GM12878 (cell line): Measurements from ENCODE around the gene ATG9B. TPM values are rescaled to one million over a fixed set of nuclear protein-coding genes. Genes with fewer than 3 reads are reported as not detected.

ENCODE experiments used
- ATAC-seq: fragments of 200-7000 bp; cut with Tn5 transposase; 3 replicates; pipeline ENCODE4 v1.9.1; 2020; ENCODE audit warnings: mild to moderate bottlenecking, moderate library complexity
- BruUV-seq: library from RNA; stranded (reverse); fragments of 400-500 nt; replicated peaks from 2 replicates; lab custom pipeline; 2021; lab: Mats Ljungman, UMichigan
- CTCF ChIA-PET: fragments of 300-600 bp; sonication (Branson Sonifier 250); formaldehyde crosslinking; extraction: SDS; loops from one replicate; lab custom pipeline; 2021; ENCODE audit warnings: inconsistent platforms; lab: Yijun Ruan, JAX
- POLR2A ChIA-PET: fragments of 350-600 bp; formaldehyde crosslinking; extraction: SDS; loops from one replicate; lab custom pipeline; 2021; ENCODE audit warnings: inconsistent platforms; lab: Charles Lee
- RAD21 ChIA-PET: fragments of 300-600 bp; sonication (Branson Sonifier 250); formaldehyde crosslinking; loops from one replicate; lab custom pipeline; 2023; ENCODE audit warnings: antibody characterized with exemption; ENCODE audit not compliant: unreplicated experiment; lab: Charles Lee
- SMC1A ChIA-PET: fragments of 300-600 bp; sonication (Branson Sonifier 250); formaldehyde crosslinking; loops from one replicate; lab custom pipeline; 2023; ENCODE audit not compliant: unreplicated experiment, uncharacterized antibody; lab: Charles Lee
- DNase-seq: peaks from one replicate; pipeline ENCODE4 v3.0.0-alpha.2; 2011; ENCODE audit warnings: low read depth, low spot score
- FAIRE-seq: peaks from 3 replicates; lab custom pipeline; 2011; peaks lifted over from hg19 to GRCh38; lab: Jason Lieb, UNC
- H2AFZ ChIP-seq: 2 replicates; pipeline ENCODE4 v1.6.0; 2011; ENCODE audit warnings: low read depth, low read length, control low read depth; ENCODE audit not compliant: control insufficient read depth
- H3K27ac ChIP-seq: 2 replicates; pipeline ENCODE4 v1.5.1; 2011; ENCODE audit warnings: control low read depth; ENCODE audit not compliant: control insufficient read depth, insufficient read depth
- H3K27me3 ChIP-seq, 2 experiments: replicated peaks in 1 of 2; 2 replicates each; pipeline versions ENCODE4 v1.6.0 to v1.6.1; 2011; ENCODE audit warnings: low read length in 1 of 2; ENCODE audit not compliant: control insufficient read depth in 2 of 2, insufficient read depth in 2 of 2
- H3K36me3 ChIP-seq, 2 experiments: 2 replicates each; pipeline ENCODE4 v1.5.1; 2011; ENCODE audit warnings: low read length in 1 of 2; ENCODE audit not compliant: control insufficient read depth in 2 of 2, insufficient read depth in 2 of 2
- H3K4me1 ChIP-seq: 2 replicates; pipeline ENCODE4 v1.6.1; 2011; ENCODE audit warnings: mild to moderate bottlenecking, low read length, moderate library complexity, mixed read lengths; ENCODE audit not compliant: control insufficient read depth, insufficient read depth
- H3K4me2 ChIP-seq: 2 replicates; pipeline ENCODE4 v1.6.0; 2011; ENCODE audit warnings: control low read depth; ENCODE audit not compliant: control insufficient read depth, insufficient read depth
- H3K4me3 ChIP-seq: fragments of 200-600 bp; sonication (generic); 2 replicates; pipeline ENCODE4 v1.5.1; 2016
- H3K79me2 ChIP-seq: 2 replicates; pipeline ENCODE4 v1.6.0; 2011; ENCODE audit warnings: low read length; ENCODE audit not compliant: control insufficient read depth, insufficient read depth
- H3K9ac ChIP-seq: 2 replicates; pipeline ENCODE4 v1.8.0; 2011; ENCODE audit warnings: low read length, control low read depth, mixed read lengths; ENCODE audit not compliant: control insufficient read depth, insufficient read depth
- H3K9me3 ChIP-seq: replicated peaks from 3 replicates; pipeline ENCODE4 v1.5.1; 2011; ENCODE audit warnings: mild to moderate bottlenecking, low read length; ENCODE audit not compliant: control insufficient read depth, insufficient read depth
- H4K20me1 ChIP-seq: 2 replicates; pipeline ENCODE4 v1.6.0; 2011; ENCODE audit not compliant: control insufficient read depth, insufficient read depth
- ATF3 ChIP-seq: IDR thresholded peaks from 2 replicates; pipeline ENCODE4 v1.6.1; 2011; ENCODE audit warnings: low read depth, mild to moderate bottlenecking, low read length, moderate library complexity, borderline replicate concordance; ENCODE audit errors: extremely low read depth
- BCL11A ChIP-seq: IDR thresholded peaks from 2 replicates; pipeline ENCODE4 v1.6.1; 2011; ENCODE audit warnings: low read depth, low read length
- CEBPZ ChIP-seq: fragments of 150-350 bp; IDR thresholded peaks from 2 replicates; pipeline ENCODE4 v1.6.1; 2016; ENCODE audit warnings: low read depth, low read length
- ESRRA ChIP-seq: IDR thresholded peaks from 2 replicates; pipeline ENCODE4 v1.6.1; 2012; ENCODE audit warnings: mild to moderate bottlenecking, low read length, improper control_type of control experiment
- FOS ChIP-seq: IDR thresholded peaks from 3 replicates; pipeline ENCODE4 v1.6.1; 2011; ENCODE audit warnings: borderline replicate concordance; ENCODE audit not compliant: insufficient read length; ENCODE audit errors: extremely low read depth
- KAT2A ChIP-seq: conservative IDR thresholded peaks from 2 replicates; pipeline ENCODE4 v1.6.1; 2011; ENCODE audit warnings: low read depth, low read length; ENCODE audit not compliant: control insufficient read depth
- LARP7 ChIP-seq: fragments of 450-650 bp; IDR thresholded peaks from 2 replicates; pipeline ENCODE4 v1.6.1; 2017; ENCODE audit warnings: mild to moderate bottlenecking
- MEF2B ChIP-seq: fragments of 450-650 bp; IDR thresholded peaks from 2 replicates; pipeline ENCODE4 v1.6.1; 2018; ENCODE audit warnings: mild to moderate bottlenecking, moderate library complexity; ENCODE audit not compliant: partially characterized antibody, poor library complexity, severe bottlenecking
- NBN ChIP-seq: fragments of 450-650 bp; IDR thresholded peaks from 2 replicates; pipeline ENCODE4 v1.6.1; 2016
- POLR2AphosphoS2 ChIP-seq: IDR thresholded peaks from 2 replicates; pipeline ENCODE4 v1.6.1; 2011; ENCODE audit warnings: low read depth, mild to moderate bottlenecking, low read length, improper control_type of control experiment, moderate library complexity
- WGBS: methylation state at CpG from one replicate; pipeline ENCODE4 v1.1.6; 2016; ENCODE audit warnings: low lambda C conversion rate; ENCODE audit not compliant: insufficient replicate concordance, insufficient coverage; ENCODE audit errors: missing lambda C conversion rate; 5-methylcytosine and 5-hydroxymethylcytosine counted together
- in situ Hi-C: fragments of 300-500 bp; cut with MboI; formaldehyde crosslinking; loops from 9 replicates; pipeline ENCODE4 v1.14.3; 2018; ENCODE audit warnings: mixed read lengths
- intact Hi-C: fragments of 100-400 bp; cut with micrococcal nuclease; formaldehyde crosslinking; loops from one replicate; pipeline ENCODE4 v1.14.2; 2022; ENCODE audit not compliant: unreplicated experiment
- polyA plus RNA-seq, 11 experiments: library from polyadenylated mRNA; depleted of rRNA in 4 of 11; unstranded in 6 of 11; stranded (reverse) in 5 of 11; fragments of >200 nt; fragmentation: Nextera tagmentation in 4 of 11; fragmentation: Illumina TruSeq in 1 of 11; extraction: Ambion mirVana in 4 of 11; extraction: Trizol in 1 of 11; gene quantifications; 1 replicate in 1 of 11; 2 replicates in 10 of 11; pipeline versions ENCODE4 v1.2.1 to v1.2.3, GENCODE V29; 2011 to 2016; ENCODE audit warnings: inconsistent platforms in 2 of 11, missing spikeins in 2 of 11, low read depth in 1 of 11
- total RNA-seq, 4 experiments: library from RNA; depleted of rRNA in 3 of 4; stranded (reverse); fragments of >200 nt in 3 of 4; fragmentation: Illumina TruSeq in 1 of 4; extraction: Trizol in 1 of 4; gene quantifications; 2 replicates each; pipeline versions ENCODE4 v1.2.1 to v1.2.3, GENCODE V29; 2013 to 2021

ATG9B gene
- total and polyA plus RNA-seq, 10 of the 15 experiments (the other 5 are each of a cell fraction or from before 2014, with no cell fraction given) = 0.01 to 0.83 (median 0.12) TPM; not detected in 2

GRCh38 chr7:150979713-150980390 is 44.4 kb downstream of the ATG9B start (continued):
- TF ChIP-seq CEBPZ (no peak), NBN (no peak), MEF2B (no peak), ESRRA (no peak), LARP7 (no peak), KAT2A (no peak)

GRCh38 chr7:150978126-150978789 is 46.0 kb downstream of the ATG9B start, which contains the start of gene KCNH2:
Gene KCNH2, minus strand, starts transcription at chr7:150978321. Its CDS starts 408 bp downstream, at chr7:150977913.
- no peaks in the 10 kb centered on the region for H3K79me2 ChIP-seq
- no peak within 1 kb of the TSS for H3K27ac ChIP-seq
- WGBS = 2% methylated on average over 40 of the region's 81 CpGs
- ChIA-PET RAD21 (interaction anchor here (1.0 kb wide), 1 partner anchor 146 kb away, joined by 3 read pairs; no protein-coding TSS in a partner anchor), CTCF (interaction anchor here (0.5 to 1.2 kb wide), 3 partner anchors 9 to 17 kb away, joined by 3 read pairs; no protein-coding TSS in a partner anchor), POLR2A (no interaction called here)
- no TSS peak for BruUV-seq
- ATAC-seq (no peak), DNase-seq (no peak)
- H3K4me3 ChIP-seq = no peak within 1 kb of the TSS; the same call in 1 of the 2 replicates
- H3K9me3 ChIP-seq = no peaks in the 10 kb centered on the region
- in situ Hi-C loops = no loop called here
- H3K4me2 ChIP-seq = peak within 1 kb of the TSS; percentile 70; the same call in 1 of the 2 replicates
- no peaks in the 10 kb centered on the region for H3K36me3 ChIP-seq
- TF ChIP-seq ATF3 = no peak
- TF ChIP-seq FOS = no peak
- no peak for TF ChIP-seq POLR2AphosphoS2
- TF ChIP-seq BCL11A = no peak
- TF ChIP-seq, all 136 proteins: peak for 0
- Histone ChIP-seq H3K4me1 (peaks cover 3% of the 10 kb centered on the region), H4K20me1 (no peaks in the 10 kb centered on the region), H2AFZ (no peak within 1 kb of the TSS), H3K9ac (no peak within 1 kb of the TSS), H3K27me3 (peaks cover 7 to 9% of the 10 kb centered on the region in 2 experiments)
- FAIRE-seq = no peak
- intact Hi-C loops = no loop called here
- SMC1A ChIA-PET = interaction anchor here (1.0 kb wide), 1 partner anchor 15 kb away, joined by 3 read pairs; no protein-coding TSS in a partner anchor
